Lower lobe of right lung (tissue), 2 donors: ENCODE measurements around the gene ADGRD2. TPM values are rescaled to one million over a fixed set of nuclear protein-coding genes. Genes with fewer than 3 reads are reported as not detected.

Source experiments
- ATAC-seq, 2 donors: fragments of 200-7000 bp; cut with Tn5 transposase; one replicate each; pipeline ENCODE4 v1.9.1; 2020 to 2022; ENCODE audit warnings: mild to moderate bottlenecking in 2 of 2, moderate library complexity in 2 of 2
- DNase-seq: peaks from one replicate; pipeline ENCODE4 v3.0.0-alpha.2; 2020
- H3K27ac ChIP-seq: fragments of 200-600 bp; one replicate; pipeline ENCODE4 v1.8.0; 2022
- H3K27me3 ChIP-seq: fragments of 200-600 bp; one replicate; pipeline ENCODE4 v1.8.0; 2022; ENCODE audit warnings: low read depth
- H3K36me3 ChIP-seq: fragments of 200-600 bp; one replicate; pipeline ENCODE4 v1.8.0; 2022; ENCODE audit warnings: mild to moderate bottlenecking
- H3K4me1 ChIP-seq: fragments of 200-600 bp; one replicate; pipeline ENCODE4 v1.8.0; 2022
- H3K4me3 ChIP-seq: fragments of 200-600 bp; one replicate; pipeline ENCODE4 v1.8.0; 2022; ENCODE audit warnings: mild to moderate bottlenecking
- H3K9me3 ChIP-seq: fragments of 200-600 bp; one replicate; pipeline ENCODE4 v1.8.0; 2022
- CTCF ChIP-seq: fragments of 200-600 bp; IDR thresholded peaks from one replicate; pipeline ENCODE4 v1.8.0; 2022; ENCODE audit warnings: antibody characterized with exemption, mild to moderate bottlenecking
- intact Hi-C: fragments of 100-400 bp; cut with DNase I; formaldehyde crosslinking; loops from one replicate; pipeline ENCODE4 v1.11.0; 2022
- total RNA-seq: library from RNA; stranded (reverse); fragmentation: NEBNext Ultra II Directional; extraction: Animal tissue kit (Norgen Biotek cat#: 25700); gene quantifications from one replicate; pipeline ENCODE4 v1.2.1, GENCODE V29; 2021
- donor health status: DM: no; HTN: yes; CAD: no; lungs with severe emphysema.

Gene ADGRD2
- total RNA-seq, 1 donor from 2014 or later: not detected

GRCh38 chr9:124495126-124496074, 45.1 kb downstream of the ADGRD2 start:
- no peak overlapping the region for H3K27ac ChIP-seq
- H3K27me3 ChIP-seq: peaks cover 35% of the 10 kb centered on the region
- no peaks in the 10 kb centered on the region for H3K36me3 ChIP-seq
- no peak for DNase-seq
- H3K4me1 ChIP-seq: no peaks in the 10 kb centered on the region
- no peak for ATAC-seq
- no peak overlapping the region for H3K4me3 ChIP-seq
- H3K9me3 ChIP-seq: no peaks in the 10 kb centered on the region
- no peak for TF ChIP-seq CTCF
- intact Hi-C loops: no loop called here

DNA sequence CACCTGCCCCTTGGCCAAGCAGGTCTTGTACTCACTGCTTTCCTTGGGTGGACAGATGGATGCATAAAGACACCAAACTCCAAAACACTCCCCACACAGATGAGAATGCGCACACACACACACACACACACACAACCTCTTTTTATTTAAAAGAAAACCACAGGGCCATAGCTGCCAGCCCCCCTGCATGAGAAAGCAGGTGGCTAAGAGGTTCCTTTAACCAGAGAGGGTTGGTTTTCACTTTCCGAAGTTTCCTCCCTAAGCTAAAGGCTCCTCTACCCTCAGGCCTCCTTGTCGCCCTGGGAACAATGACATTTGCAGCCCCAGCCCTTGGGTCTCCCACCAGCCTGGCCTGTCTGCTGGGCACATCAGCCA, 45.8 kb downstream of the ADGRD2 start:
- intact Hi-C loops: no loop called here
- DNase-seq: no peak
- H3K27me3 ChIP-seq: peaks cover 31% of the 10 kb centered on the region
- no peak overlapping the region for H3K4me3 ChIP-seq
- no peaks in the 10 kb centered on the region for H3K4me1 ChIP-seq
- no peaks in the 10 kb centered on the region for H3K9me3 ChIP-seq
- ATAC-seq: no peak
- no peak overlapping the region for H3K27ac ChIP-seq
- no peaks in the 10 kb centered on the region for H3K36me3 ChIP-seq
- TF ChIP-seq CTCF: no peak

DNA sequence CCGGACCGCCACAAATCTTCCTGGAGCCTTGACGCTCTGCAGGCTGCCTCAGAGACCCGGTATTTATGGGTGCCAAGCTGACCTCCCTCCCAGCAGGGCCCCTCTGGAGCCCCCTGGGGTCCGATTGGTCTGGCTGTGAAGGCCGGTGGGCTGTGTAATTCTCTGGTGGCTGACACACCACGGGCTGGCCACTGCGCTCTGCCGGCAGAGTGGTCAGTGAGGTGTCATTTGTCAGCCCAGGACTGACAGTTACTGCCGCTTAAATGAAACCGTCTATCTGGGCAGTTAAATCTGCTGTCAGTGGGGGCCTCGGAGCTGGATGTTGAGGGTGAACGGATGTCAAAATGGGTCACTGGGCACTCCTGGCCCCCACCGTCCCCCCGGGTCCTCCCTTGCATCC, 46.2 kb downstream of the ADGRD2 start:
- Histone ChIP-seq H3K9me3 (no peaks in the 10 kb centered on the region), H3K4me1 (no peaks in the 10 kb centered on the region), H3K4me3 (no peak overlapping the region), H3K36me3 (no peaks in the 10 kb centered on the region), H3K27me3 (peaks cover 32% of the 10 kb centered on the region), H3K27ac (no peak overlapping the region)
- DNase-seq (no peak), ATAC-seq (no peak)
- TF ChIP-seq CTCF: no peak
- intact Hi-C loops: no loop called here

GRCh38 chr9:124497441-124497840, 47.2 kb downstream of the ADGRD2 start:
- Histone ChIP-seq H3K27ac (no peak overlapping the region), H3K4me3 (no peak overlapping the region), H3K27me3 (peaks cover 42% of the 10 kb centered on the region), H3K9me3 (no peaks in the 10 kb centered on the region), H3K36me3 (no peaks in the 10 kb centered on the region), H3K4me1 (no peaks in the 10 kb centered on the region)
- ATAC-seq (no peak), DNase-seq (no peak)
- TF ChIP-seq CTCF: no peak
- intact Hi-C loops: no loop called here

GRCh38 chr9:124498040-124498439, 47.8 kb downstream of the ADGRD2 start:
- Histone ChIP-seq H3K4me1 (no peaks in the 10 kb centered on the region), H3K36me3 (no peaks in the 10 kb centered on the region), H3K27ac (no peak overlapping the region), H3K4me3 (no peak overlapping the region), H3K27me3 (peaks cover 48% of the 10 kb centered on the region), H3K9me3 (no peaks in the 10 kb centered on the region)
- TF ChIP-seq CTCF: no peak
- DNase-seq: no peak
- no peak for ATAC-seq
- intact Hi-C loops: no loop called here
